ENCODE measurements around the gene TMPO.
A peak's percentile ranks its signal among the peaks of the same experiment; 100 is the strongest.
"Not testable (repeated sequence)": the region's sequence is repeated elsewhere in the genome, so short reads cannot be mapped to it uniquely, and the experiment has no call there.

The TMPO gene, protein sequence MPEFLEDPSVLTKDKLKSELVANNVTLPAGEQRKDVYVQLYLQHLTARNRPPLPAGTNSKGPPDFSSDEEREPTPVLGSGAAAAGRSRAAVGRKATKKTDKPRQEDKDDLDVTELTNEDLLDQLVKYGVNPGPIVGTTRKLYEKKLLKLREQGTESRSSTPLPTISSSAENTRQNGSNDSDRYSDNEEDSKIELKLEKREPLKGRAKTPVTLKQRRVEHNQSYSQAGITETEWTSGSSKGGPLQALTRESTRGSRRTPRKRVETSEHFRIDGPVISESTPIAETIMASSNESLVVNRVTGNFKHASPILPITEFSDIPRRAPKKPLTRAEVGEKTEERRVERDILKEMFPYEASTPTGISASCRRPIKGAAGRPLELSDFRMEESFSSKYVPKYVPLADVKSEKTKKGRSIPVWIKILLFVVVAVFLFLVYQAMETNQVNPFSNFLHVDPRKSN

DNA sequence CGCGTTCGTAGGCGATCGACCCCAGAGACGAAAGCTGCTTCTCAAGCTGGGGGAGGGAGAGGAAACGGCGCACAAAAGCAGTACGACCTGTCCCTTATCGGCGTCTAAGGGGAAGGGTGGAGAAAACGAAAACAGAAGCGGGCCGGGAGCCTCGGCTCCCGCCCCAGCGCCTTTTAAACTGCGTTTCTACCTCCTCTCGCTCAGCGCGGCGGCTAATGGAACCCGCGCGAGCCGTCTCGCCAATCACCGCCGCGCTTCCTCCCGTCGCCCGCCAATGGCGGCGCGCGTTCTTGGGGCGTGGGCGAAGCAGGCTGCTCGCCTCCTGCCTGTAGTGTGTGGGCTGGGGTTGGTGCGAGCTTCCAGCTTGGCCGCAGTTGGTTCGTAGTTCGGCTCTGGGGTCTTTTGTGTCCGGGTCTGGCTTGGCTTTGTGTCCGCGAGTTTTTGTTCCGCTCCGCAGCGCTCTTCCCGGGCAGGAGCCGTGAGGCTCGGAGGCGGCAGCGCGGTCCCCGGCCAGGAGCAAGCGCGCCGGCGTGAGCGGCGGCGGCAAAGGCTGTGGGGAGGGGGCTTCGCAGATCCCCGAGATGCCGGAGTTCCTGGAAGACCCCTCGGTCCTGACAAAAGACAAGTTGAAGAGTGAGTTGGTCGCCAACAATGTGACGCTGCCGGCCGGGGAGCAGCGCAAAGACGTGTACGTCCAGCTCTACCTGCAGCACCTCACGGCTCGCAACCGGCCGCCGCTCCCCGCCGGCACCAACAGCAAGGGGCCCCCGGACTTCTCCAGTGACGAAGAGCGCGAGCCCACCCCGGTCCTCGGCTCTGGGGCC is at the start of gene TMPO:
Gene TMPO (plus strand): TSS at position 304 of the 824 bp plus-strand sequence. CDS start 278 bp downstream, at position 582.
- peak; percentile 98 for DNase-seq (ENCODE audit: low spot score)

DNA sequence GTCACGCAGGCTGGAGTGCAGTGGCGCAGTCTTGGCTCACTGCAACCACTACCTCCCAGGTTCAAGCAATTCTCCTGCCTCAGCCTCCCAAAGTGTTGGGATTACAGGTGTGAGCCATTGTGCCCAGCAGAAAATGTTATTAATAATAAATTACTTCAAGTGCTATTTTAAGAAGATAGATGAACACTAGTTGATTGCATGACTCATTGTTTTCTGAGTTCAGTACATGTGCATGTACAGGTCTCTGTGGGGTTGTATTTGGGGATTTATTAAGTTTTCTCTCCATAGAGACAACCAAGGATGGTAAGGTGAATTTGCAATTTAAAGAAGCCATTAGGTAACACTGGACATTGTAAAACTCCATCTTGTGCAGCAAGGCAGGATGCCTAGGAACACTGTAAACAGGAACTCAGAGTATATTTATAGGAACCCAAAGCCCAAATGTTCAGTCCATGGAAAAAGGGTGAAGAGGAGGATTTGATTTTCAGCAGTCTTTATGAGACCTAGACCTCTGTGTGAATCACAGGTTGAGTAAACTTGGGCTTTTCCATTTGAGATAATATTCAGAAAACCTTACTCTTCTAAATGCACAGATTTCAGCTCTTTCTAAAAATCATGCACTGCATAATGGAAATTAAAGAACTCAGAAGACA is 49.3 kb upstream of the TMPO start:
- no peak for DNase-seq (ENCODE audit: low spot score)

DNA sequence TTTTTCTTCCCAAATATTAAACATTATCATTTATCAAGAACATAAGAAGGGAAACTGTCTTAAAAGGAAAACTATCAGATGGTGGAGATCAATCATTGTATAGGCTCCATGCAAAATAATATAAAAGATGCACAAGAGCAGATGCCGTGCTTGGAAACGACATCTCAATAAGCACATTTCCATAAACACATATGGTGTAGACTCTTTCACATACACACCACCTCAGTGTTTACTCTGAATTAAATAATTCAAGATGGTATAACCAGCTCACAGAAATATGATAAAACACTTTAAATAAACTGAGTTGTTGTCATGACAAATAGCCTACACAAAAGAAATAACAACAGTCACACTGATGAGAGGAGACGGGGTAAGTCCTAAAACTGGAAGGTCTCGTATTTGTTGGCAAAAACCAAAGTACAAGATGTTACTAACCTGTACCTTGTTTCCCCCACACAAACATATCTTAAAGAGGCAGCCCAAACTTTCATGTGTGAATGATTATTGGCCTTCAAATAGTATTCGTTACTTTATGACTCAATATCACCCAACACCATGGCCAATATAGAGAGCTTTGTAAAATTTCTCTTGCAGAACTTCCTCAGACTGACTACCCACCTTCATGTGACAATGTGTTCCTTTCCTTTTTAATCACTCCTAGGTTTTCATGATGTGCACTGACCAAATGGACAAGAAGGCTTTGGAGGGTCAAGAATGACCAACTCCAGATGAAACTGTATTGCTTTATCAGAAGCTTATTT is 48.6 kb upstream of the TMPO start:
- no peak for DNase-seq (ENCODE audit: low spot score)

DNA sequence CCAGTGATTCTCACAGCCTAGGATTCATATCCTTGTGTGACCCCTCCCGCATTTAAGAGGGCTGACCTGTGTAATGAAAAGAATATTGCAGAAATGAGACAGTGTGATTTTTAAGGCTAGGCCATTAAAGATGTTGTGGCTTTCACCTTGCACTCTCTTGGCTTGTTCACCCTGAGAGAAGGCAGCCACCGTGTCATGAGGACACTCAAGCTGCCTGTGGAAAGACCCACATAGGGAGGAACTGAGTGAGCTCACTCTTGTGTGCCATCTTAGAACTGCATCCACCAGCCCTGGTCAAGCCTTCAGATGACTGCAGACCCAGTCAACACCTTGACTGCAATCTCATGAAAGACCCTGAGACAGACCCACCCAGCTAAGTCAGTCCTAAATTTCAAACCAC is 46.3 kb upstream of the TMPO start:
- DNase-seq (ENCODE audit: low spot score) = no peak

DNA sequence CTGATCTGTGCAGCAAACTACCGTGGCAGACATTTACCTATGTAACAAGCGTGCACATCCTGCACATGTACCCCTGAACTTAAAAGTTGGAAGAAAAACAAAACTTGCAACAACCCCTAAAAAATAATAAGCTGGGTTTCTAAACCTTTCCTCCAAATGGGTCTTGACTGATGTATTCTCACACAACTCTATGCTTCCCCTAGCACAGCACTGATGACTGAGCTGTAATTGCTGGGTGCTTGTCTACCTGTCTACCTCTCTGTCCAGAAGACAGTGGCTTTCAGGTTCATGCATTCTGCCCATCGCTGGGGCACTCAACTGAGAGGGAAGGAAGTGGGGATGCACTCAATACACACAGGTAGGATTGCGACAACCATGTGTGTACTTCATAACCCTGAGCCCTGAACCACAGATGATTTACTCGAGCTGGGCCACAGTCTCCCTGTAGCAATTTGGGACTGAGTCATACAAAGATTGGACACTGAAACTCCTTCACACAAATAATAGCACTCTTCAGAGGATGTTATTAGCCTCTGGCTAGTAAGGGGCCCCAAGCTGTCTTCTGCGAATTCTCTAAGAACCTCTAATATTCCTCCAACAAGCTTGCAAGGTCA is 44.8 kb upstream of the TMPO start:
- peak; percentile 16 for DNase-seq (ENCODE audit: low spot score)

DNA sequence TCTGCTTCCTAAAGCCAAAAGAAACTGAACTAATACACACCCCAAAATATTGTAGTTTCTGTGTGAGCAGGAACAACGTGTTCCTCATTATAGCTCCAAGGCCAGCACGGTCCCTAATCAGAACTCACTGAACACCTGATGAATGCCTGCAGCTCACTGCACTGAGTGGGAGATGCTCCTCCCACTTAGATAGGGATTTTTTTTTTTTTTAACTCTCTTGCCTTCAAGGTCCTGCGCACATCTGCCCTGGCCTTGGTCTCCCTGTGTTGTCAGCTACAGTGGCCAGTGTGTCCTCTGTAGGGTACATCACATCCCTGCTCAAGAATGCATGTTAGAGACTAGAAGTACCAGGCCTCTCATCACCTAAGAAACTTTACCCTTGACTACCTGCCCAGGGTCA is 44.3 kb upstream of the TMPO start:
- no peak for DNase-seq (ENCODE audit: low spot score)

DNA sequence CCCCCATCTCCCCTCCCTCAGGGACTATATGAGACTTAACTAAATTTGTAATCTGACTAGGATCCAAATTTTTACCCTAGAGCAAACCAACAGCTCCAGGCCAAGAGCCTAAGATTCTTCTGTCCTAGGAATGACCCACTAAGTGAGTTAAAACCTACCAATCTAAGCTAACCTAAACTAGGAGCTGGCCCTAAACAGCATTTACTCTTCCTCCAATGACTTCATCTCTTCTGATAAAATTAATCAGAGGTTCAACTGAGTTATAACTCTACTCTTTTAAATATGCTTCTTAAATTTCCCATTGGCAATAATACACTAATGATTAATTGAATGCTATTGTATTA is 39.9 kb upstream of the TMPO start:
- DNase-seq (ENCODE audit: low spot score) = no peak

DNA sequence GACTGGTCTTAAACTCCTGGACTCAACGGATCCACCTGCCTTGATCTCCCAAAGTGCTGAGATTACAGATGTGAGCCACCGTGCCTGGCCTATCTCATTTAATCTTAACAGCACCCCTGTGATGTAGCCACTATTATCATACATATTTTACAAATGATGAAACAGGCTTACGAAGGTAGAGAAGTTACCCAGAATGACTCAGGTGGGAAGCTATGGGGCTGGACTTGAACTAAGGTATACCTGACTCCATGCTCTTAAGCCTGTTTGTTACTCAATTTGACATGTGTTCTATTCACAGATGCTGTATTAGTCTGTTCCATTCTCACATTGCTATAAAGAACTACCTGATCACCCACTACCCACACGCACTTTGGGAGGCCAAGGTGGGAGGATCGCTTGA is 36.8 kb upstream of the TMPO start:
- DNase-seq (ENCODE audit: low spot score) = no peak

DNA sequence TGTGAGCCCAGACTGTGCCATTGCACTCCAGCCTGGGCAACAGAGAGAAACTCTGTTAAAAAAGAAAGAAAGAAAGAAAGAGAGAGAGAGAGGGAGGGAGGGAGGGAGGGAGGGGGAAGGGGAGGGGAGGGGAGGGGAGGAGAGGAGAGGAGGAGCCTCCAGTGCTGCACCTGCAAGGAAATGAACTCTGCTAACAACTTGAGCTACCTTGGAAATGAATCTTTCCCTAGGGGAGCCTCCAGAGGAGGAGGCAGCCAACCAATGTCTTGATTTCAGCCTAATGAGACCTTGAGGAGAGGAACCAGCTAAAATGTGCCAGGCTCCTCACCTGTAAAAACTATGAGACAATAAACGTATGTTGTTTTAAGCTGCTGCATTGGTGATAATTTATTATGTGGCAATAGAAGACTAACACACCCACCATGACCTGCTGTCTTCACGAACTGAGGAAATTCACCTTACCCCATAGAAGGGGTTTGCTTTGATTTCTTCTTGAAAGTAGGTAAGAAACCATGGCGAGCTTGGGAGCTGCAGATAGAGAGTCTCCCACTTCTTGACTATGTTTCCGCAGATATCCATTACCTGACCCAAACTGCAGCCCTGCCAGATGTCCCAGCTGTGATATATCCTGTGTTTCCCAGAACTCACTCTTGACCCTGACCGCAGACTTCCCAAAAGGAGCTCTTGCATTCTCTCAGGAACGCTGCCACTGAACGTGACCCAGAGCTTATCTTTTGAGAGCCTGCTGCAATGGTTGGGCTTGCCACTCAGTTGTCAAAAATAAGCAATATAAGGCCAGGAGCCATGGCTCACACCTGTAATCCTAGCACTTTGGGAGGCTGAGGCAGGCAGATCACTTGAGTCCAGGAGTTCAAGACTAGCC is 31.5 kb upstream of the TMPO start:
- DNase-seq (ENCODE audit: low spot score) = no peak

DNA sequence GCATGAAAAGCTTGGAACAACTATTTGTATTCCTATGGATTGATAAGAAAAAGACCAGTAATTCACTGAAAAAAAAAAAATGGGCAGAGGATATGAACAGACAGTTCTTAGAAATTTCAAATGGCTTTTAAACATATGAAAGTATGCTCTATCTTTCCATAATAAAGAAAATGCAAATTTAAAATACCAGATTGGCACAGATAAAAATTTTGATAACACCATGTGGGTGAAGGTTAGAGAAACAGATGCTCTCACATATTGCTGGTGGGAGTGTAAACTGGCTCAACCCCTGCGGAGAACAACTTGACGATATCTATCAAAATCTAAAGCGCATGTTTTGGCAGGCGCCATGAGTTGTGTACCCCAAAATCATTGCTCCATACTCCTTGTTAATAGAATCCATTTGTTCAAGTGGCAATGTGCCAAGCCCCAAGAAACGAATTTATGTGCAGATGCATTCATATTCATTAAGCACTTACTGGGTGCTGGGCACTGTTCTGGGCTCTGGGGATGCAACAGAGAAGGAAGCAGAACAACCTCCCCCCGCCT is 29.5 kb upstream of the TMPO start:
- no peak for DNase-seq (ENCODE audit: low spot score)

DNA sequence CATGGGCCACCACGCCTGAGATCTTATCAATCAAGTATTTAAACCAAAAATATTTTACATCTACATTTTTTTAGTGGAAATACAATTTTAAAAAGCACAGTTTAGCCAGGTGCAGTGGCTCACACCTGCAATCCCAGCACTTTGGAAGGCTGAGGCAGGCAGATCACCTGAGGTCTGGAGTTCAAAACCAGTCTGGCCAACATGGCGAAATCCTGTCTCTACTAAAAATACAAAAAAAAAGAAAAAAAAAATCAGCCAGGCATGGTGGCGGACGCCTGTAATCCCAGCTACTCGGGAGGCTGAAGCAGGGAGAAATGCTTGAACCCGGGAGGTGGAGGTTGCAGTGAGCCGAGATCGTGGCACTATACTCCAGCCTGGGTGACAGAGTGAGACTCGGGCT is 27.0 kb upstream of the TMPO start:
- not testable (repeated sequence) for DNase-seq (ENCODE audit: low spot score)

DNA sequence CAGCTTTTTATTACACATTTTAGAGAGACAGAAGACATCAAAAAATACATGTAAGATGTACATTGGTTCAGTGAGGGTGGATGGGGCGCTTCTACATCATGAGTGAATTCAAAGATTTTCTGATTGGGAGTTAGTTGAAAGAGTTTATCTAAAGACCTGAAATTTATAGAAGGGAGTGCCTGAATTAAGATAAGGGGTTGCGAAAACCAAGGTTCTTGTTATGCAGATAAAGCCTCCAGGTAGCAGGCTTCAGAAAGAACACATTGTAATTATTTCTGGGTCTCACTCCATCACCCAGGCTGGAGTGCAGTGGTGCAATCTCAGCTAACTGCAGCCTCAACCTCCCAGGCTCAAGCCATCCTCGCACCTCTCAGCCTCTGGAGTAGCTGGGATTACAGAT is 26.2 kb upstream of the TMPO start:
- DNase-seq (ENCODE audit: low spot score) = no peak

DNA sequence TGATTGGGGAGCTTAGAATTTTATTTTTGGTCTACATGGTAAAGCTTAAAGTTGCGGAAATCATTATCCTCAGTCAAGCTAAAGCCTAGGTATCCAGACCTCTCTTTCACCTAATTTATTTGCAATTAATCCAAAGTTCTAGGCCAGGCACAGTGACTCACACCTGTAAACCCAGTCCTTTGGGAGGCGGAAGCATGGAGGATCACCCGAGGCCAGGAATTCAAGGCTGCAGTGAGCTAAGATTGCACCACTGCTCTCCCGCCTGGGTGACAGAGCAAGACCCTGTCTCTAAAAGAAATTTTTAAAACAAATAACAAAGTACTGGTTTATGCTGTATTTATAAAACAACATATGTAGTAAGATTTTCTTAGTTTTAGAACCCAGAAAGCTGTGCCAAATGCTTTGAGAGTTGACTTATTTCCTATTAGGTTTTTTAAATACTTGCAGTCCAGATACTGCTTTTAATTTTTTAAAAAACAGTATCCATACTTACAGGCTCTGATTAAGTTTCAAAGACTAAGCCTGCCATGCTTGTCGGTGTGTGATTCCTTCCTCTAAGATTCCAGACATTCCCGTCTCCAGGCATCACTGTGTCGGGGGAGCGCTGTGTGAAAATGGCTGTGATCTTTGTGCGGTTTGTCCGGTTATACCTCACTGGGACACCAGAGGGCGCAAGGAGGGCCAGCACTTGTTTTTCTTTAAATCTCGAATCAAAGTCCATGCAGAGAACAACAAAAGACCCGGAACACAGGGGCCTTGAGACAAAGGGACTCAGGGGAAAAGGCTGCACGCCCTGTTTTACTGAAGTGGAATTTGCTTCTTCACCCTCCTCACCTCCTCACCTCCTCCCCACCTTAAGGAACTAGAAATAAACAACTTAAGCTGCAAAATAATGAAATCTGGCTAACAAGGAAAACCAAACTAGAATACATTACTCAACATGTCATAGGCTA is 24.6 kb upstream of the TMPO start:
- peak; percentile 84 for DNase-seq (ENCODE audit: low spot score)

DNA sequence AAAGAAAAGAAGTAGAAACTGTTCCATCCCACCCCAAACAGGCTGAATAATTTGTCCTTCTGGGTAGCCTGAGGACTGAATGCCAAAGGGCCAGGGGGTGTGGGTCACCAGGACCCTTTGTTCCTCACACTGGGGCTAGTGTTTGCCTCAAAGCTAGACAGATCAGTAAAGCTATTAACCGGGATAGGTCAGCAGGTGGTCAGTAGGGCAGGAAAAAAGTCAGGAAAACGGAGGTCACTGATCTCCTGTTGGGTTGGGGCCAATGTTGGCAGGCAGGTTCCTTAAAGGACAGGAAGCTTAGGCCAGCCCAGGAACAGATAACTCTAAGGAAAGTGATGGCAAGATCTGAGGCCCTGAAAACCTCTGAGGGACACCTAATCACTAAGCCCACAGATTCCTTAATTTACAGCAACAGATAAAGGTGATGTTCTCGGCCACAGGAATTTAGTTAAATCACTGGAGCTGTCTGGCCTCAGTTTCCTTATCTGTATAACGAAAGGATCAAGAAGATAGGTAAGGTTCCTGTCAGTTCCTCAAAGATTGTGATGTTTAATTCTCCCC is 22.7 kb upstream of the TMPO start:
- DNase-seq (ENCODE audit: low spot score) = no peak

DNA sequence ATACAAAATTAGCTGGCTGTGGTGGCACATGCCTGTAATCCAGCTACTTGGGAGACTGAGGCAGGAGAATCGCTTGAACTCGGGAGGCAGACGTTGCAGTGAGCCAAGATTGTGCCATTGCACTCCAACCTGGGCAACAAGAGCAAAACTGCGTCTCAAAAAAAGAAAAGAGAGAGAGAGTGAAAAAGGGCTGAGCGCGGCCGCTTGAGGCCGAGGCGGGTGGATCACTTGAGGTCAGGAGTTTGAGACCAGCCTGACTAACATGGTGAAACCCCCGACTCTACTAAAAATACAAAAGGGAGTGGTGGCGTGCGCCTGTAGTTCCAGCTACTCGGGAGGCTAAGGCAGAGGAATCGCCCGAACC is 14.1 kb upstream of the TMPO start:
- DNase-seq (ENCODE audit: low spot score) = not testable (repeated sequence)

DNA sequence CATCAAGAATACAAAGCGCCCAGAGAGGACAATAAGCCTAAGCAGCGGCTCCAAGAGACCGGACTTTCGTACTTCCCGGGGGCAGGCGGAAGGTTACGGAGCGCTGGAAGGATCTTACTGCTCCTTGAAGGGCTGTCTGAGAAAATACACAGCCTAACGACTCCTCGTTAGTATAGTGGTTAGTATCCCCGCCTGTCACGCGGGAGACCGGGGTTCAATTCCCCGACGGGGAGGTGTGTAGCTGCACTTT is 12.1 kb upstream of the TMPO start:
- DNase-seq (ENCODE audit: low spot score) = peak; percentile 79

DNA sequence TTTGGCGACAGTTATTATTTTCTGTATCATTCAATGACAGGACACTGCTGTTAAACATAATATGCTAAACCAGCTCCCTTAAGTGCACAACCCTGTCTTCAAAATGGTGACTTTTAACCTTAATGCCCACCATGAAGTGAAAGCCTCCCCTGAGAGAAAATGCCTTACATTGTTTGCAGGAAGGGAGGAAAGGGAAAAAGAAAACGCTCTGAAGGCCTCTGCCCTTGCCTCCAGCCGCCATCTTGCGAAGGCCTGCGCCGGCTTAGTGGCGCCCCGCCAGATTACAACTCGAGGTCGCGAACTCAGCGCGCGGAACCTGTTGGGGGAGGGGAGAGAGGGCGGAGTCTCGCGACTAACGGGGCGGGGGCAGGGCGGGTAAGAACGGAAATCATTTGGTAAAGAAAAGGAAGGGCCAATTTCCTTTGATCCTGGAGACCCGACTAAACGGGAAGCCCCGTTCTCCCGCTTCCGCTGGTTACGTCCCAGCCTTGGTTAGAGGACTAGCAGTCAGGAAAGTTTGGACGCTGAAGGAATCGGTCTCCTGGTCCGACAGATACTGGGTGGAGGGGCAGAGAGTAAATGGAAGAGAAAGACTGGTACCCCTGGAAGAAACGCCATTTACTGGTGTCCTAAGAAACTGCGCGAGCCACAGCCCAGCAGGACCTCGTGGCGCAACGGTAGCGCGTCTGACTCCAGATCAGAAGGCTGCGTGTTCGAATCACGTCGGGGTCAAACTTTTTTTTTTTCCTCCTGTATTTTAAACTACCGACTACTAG is 11.6 kb upstream of the TMPO start:
- peak; percentile 83 for DNase-seq (ENCODE audit: low spot score)

DNA sequence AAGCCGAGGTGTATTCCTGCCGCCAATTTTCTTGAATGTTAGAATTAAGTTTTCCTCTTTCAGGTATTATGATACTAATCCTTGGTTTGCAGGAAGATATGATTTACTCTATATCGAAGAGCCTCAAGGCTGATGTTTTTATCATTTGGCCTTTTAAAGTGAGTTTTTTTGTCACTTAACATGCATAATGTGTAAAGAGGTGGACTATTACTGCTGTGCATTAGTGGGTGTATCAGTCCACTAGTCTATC is 11.1 kb upstream of the TMPO start:
- no peak for DNase-seq (ENCODE audit: low spot score)

DNA sequence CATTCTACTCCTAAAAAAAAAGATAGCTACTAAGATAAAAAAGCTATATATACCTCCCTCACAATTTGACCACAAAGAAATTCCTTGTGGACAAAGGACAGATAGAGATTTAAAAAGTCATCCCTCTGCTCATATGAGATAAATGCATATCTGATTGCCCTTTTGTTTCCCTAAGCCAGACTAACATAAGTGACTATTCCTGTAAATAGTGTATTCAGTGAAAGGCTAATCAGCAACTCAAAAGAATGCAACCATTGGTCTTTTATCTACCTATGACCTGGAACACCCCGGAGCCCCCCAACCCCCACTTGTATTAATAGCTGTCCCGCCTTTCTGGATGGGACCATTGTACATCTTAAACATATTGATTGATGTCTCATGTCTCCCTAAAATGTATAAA is 6.3 kb upstream of the TMPO start:
- DNase-seq (ENCODE audit: low spot score) = no peak

Data from GM03348 (cell line).